ENCODE measurements around the gene RCAN1.

GRCh38 chr21:34520764-34521508 is 94.0 kb downstream of the RCAN1 start:
- TF ChIP-seq CTCF (IDR thresholded peaks at IDR 0.05; ENCODE audit: poor library complexity) (no peak), EZH2 (IDR thresholded peaks at IDR 0.05; ENCODE audit: borderline replicate concordance) (no peak)
